ENCODE data around the gene TRIML2. TPM values are rescaled to one million over a fixed set of nuclear protein-coding genes. Genes with fewer than 3 reads are reported as not detected.

The TRIML2 gene, protein sequence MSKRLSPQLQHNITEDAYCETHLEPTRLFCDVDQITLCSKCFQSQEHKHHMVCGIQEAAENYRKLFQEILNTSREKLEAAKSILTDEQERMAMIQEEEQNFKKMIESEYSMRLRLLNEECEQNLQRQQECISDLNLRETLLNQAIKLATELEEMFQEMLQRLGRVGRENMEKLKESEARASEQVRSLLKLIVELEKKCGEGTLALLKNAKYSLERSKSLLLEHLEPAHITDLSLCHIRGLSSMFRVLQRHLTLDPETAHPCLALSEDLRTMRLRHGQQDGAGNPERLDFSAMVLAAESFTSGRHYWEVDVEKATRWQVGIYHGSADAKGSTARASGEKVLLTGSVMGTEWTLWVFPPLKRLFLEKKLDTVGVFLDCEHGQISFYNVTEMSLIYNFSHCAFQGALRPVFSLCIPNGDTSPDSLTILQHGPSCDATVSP
- total RNA-seq = not detected in 2 replicates

DNA sequence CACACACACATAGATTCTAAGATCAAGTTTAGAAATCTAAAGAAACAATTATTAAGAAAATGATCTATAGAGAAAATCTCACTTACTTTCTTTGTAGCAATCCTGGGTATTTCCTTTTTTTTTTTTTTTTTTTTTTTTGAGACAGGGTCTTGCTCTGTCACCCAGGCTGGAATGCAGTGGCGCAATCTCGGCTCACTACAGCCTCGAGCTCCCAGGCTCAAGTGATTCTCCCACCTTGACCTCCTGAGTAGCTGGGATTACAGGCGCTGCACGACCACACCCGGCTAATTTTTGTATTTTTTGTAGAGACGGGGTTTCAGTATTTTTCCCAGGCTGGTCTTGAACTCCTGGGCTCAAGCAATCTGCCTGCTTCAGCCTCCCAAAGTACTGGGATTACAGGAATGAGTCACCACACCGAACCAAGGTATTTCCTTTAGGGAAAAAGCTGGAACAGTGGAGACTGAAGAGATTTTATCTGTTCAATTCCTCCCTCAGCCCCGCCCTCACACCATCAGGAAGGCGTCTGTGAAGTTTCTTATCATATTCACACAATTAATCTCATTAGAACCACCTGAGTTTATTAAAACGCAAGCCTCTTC lies at the start of gene TRIML2:
Gene TRIML2, minus strand, starts transcription at position 447 of the 599 bp plus-strand sequence. CDS start 4,235 bp downstream, outside the sequence.
- Mint-ChIP-seq H3K27me3 (no peaks in the 10 kb centered on the region), H3K9me3 (peaks cover 17% of the 10 kb centered on the region), H3K36me3 (ENCODE audit: low read depth) (no peaks in the 10 kb centered on the region), H3K4me3 (no peak within 1 kb of the TSS), H3K4me1 (no peaks in the 10 kb centered on the region), H3K27ac (no peak within 1 kb of the TSS)
- no peak for DNase-seq
- intact Hi-C loops (cut with micrococcal nuclease) = no loop called here

DNA sequence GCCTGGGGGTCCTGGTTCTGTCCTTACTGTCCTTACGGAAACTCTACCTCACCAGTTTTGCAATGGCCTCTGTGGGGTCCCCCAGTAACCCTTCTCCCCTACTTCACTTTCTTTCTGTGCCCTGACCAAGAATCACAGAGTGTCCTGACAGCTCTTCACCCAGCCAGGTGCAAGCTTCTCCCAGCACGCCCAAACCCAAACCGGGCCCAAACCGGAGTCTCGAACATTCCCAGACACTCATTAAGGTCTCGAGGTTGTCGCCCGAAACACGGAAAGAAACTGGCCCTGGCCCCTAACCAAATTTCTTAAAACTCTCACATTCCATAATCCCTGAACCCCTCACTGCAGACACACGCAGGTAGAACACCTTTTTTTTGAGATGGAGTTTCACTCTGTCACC lies 48.9 kb upstream of the TRIML2 start:
- no peak for DNase-seq
- H3K4me1 Mint-ChIP-seq = no peaks in the 10 kb centered on the region
- H3K4me3 Mint-ChIP-seq = no peak overlapping the region
- intact Hi-C loops (cut with micrococcal nuclease) = no loop called here
- no peak overlapping the region for H3K27ac Mint-ChIP-seq
- no peaks in the 10 kb centered on the region for H3K36me3 Mint-ChIP-seq (ENCODE audit: low read depth)
- H3K27me3 Mint-ChIP-seq = no peaks in the 10 kb centered on the region
- H3K9me3 Mint-ChIP-seq = peaks cover 3% of the 10 kb centered on the region

DNA sequence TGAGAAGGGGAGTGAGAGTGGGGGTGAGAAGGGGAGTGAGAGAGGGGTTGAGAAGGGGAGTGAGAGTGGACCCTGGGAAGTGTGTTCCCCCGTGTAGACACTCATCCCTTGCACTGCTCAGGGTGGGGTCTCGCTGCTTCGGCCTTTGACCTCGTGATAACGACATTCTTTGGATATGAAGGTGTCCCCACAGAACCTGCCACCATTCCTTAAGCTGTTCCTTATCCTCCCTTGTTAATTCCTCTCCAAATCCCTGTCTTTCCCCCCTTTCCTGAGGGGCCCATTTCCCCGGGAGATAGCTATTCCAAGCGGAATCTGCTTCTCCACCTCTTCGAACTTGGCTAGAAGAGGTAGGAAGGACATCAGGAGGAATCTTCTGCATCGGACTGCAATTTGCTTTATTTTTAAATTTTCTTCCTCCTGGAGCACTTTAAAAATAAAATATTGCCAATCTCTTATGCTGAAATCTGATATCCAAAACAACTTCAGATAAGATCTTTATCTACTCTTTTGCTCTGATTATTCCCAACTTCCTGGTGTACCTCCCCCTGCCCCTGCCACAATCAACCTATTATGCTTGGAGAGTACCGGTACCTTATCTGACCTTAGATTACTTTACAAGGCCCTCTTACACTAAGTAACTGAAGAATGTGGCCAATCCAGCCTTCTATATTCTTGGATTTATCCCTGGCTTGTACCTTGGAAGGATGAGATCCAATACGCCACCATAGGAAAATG lies 45.4 kb upstream of the TRIML2 start:
- Mint-ChIP-seq H3K27me3 (no peaks in the 10 kb centered on the region), H3K36me3 (ENCODE audit: low read depth) (no peaks in the 10 kb centered on the region), H3K4me1 (no peaks in the 10 kb centered on the region), H3K4me3 (no peak overlapping the region), H3K9me3 (no peaks in the 10 kb centered on the region), H3K27ac (no peak overlapping the region)
- intact Hi-C loops (cut with micrococcal nuclease) = no loop called here
- DNase-seq = no peak

DNA sequence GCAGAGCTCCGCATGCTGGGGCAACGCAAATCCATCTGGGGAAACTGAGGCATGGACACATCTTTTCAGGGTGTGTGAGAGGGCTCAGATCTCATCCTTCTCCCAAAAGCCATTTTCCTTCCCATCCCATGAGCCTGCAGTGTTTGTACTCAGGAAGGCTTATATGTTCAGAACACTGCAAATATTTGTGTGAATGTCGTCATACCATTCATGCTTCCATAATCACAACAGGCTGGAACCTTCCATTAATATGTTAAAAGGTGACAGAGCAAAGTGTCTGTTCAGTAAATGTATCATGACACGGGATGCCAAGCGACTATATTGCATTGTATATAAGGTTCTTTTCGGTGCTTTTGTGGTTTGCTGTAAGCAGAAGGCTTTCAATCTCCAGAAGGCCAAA lies 38.4 kb upstream of the TRIML2 start:
- intact Hi-C loops (cut with micrococcal nuclease) = no loop called here
- Mint-ChIP-seq H3K9me3 (no peaks in the 10 kb centered on the region), H3K4me3 (no peak overlapping the region), H3K27ac (no peak overlapping the region), H3K27me3 (no peaks in the 10 kb centered on the region), H3K36me3 (ENCODE audit: low read depth) (no peaks in the 10 kb centered on the region), H3K4me1 (no peaks in the 10 kb centered on the region)
- DNase-seq = no peak

DNA sequence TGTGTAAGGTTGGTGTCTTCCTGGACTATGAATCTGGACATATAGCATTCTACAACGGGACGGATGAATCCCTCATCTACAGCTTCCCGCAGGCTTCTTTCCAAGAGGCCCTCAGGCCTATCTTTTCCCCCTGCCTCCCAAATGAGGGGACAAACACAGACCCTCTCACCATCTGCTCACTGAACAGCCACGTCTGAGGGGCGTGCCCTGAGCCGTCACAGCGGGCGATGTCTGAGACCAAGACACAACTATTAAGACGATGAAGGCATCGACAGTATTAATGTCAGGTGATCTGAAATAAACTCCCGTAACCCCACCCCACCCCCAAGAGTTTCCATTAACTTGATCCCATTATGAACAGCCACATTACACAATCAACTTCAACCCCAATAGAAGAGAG lies 37.8 kb upstream of the TRIML2 start:
- H3K9me3 Mint-ChIP-seq = no peaks in the 10 kb centered on the region
- no peaks in the 10 kb centered on the region for H3K27me3 Mint-ChIP-seq
- H3K4me1 Mint-ChIP-seq = no peaks in the 10 kb centered on the region
- intact Hi-C loops (cut with micrococcal nuclease) = no loop called here
- H3K4me3 Mint-ChIP-seq = no peak overlapping the region
- no peaks in the 10 kb centered on the region for H3K36me3 Mint-ChIP-seq (ENCODE audit: low read depth)
- no peak overlapping the region for H3K27ac Mint-ChIP-seq
- no peak for DNase-seq

DNA sequence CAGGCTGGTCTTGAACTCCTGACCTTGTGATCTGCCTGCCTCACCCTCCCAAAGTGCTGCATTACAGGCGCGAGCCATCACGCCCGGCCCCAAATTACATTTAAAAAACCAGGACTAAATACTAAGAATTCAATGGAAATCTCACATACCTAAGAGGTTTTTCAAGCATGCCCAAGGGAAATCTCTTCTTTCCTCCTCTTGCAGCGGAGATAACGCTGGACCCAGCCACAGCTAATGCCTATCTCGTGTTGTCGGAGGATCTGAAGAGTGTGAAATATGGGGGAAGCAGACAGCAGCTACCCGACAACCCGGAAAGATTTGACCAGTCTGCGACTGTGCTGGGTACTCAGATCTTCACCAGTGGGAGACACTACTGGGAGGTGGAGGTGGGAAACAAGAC lies 37.2 kb upstream of the TRIML2 start:
- Mint-ChIP-seq H3K27ac (no peak overlapping the region), H3K27me3 (no peaks in the 10 kb centered on the region), H3K9me3 (no peaks in the 10 kb centered on the region), H3K4me1 (no peaks in the 10 kb centered on the region), H3K36me3 (ENCODE audit: low read depth) (no peaks in the 10 kb centered on the region), H3K4me3 (no peak overlapping the region)
- intact Hi-C loops (cut with micrococcal nuclease) = no loop called here
- no peak for DNase-seq

DNA sequence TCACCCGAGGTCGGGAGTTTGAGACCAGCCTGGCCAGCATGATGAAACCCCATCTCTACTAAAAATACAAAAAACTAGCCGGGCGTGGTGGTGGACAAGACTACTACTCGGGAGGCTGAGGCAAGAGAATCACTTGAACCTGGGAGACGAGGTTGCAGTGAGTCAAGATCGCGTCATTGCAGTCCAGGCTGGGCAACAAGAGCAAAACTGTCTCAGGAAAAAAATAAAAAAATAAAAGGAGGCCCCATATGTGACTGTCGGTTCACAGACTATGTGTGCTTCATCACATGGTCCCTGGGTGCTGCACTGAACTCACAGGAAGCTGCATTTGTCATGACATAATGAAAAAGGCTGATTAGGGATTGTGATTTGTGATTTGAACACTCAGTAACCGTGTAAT lies 36.2 kb upstream of the TRIML2 start:
- Mint-ChIP-seq H3K27me3 (no peaks in the 10 kb centered on the region), H3K9me3 (no peaks in the 10 kb centered on the region), H3K36me3 (ENCODE audit: low read depth) (no peaks in the 10 kb centered on the region), H3K4me3 (no peak overlapping the region), H3K27ac (no peak overlapping the region), H3K4me1 (no peaks in the 10 kb centered on the region)
- DNase-seq = no peak
- intact Hi-C loops (cut with micrococcal nuclease) = no loop called here

DNA sequence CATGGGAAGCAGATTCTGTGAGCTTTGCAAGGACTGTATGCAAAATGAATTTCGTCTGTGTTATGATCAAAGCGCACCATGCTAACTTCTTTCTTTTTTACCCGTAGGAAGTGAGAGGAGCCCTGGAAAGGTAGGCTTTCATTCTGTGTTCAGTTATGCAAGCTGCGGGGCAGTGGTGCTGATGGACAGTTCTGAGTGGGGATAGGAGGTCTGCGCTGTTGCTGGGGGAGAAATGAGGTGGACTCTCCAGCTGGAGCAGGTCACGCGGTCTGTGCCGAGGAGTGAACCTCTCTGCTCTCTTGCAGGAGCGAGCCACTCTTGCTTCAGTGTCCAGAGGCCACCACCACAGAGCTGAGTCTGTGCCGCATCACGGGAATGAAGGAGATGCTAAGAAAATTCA lies 34.3 kb upstream of the TRIML2 start:
- Mint-ChIP-seq H3K36me3 (ENCODE audit: low read depth) (no peaks in the 10 kb centered on the region), H3K4me1 (no peaks in the 10 kb centered on the region), H3K27me3 (no peaks in the 10 kb centered on the region), H3K9me3 (no peaks in the 10 kb centered on the region), H3K27ac (no peak overlapping the region), H3K4me3 (no peak overlapping the region)
- DNase-seq = no peak
- intact Hi-C loops (cut with micrococcal nuclease) = no loop called here

DNA sequence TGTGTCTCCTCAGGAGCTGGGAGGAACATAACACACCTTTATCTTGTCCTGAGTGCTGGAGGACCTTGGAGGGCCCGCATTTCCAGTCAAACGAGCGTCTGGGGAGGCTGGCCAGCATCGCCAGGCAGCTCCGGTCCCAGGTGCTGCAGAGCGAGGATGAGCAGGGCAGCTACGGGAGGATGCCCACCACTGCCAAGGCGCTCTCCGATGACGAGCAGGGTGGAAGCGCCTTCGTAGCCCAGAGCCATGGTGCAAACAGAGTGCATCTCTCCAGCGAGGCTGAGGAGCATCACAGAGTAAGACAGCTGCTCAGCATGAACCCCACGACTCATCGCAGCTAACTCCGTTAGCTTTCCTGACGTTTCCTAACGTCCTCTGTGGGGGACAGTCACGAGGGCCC lies 30.3 kb upstream of the TRIML2 start:
- DNase-seq = no peak
- Mint-ChIP-seq H3K9me3 (no peaks in the 10 kb centered on the region), H3K4me1 (no peaks in the 10 kb centered on the region), H3K27me3 (no peaks in the 10 kb centered on the region), H3K27ac (no peak overlapping the region), H3K4me3 (no peak overlapping the region), H3K36me3 (ENCODE audit: low read depth) (no peaks in the 10 kb centered on the region)
- intact Hi-C loops (cut with micrococcal nuclease) = no loop called here

DNA sequence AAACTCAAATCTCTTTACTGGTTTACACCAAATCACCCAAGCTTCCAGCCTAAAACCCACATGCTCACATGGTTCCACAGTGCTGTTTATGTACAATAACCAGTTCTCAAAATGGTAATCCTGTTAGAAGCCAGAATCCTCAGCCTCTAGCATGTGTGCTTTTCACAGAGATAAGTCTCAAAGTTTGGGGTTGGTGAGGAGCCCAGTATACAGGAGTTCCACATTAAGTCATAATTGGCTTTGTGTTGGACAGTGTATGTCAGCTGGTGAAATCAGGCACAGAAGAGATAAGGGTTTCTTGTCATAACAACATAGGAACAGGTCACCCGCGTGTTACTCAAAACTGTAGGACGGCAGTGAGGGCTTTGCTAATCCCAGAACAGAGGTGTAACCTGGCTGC lies 29.7 kb upstream of the TRIML2 start, which contains the start of gene TRIML1:
Gene TRIML1, plus strand, starts transcription at position 301 of the 400 bp plus-strand sequence. CDS start 118 bp downstream, outside the sequence.
- Mint-ChIP-seq H3K9me3 (no peaks in the 10 kb centered on the region), H3K27ac (no peak within 1 kb of the TSS), H3K27me3 (no peaks in the 10 kb centered on the region), H3K4me3 (no peak within 1 kb of the TSS), H3K4me1 (no peaks in the 10 kb centered on the region), H3K36me3 (ENCODE audit: low read depth) (no peaks in the 10 kb centered on the region)
- DNase-seq = no peak
- intact Hi-C loops (cut with micrococcal nuclease) = no loop called here

DNA sequence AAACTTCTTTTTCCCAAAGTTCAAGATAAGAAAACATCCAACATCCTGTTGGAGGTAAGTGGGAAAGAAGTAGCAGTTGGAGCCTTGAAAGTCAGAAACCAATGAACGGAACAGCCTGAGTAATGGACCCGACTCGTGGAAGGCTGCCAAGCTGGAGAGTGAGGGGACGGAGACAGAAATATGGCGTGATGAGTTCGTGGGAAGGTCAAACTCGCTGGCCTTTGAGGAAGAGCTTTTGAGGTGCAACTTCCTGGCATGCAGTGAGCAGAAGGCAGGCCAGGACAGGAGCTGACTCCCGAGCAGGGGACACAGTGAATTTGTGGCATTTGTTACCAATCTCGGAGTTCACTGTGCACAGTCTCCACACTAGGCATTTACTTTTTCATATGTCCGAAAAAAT lies 28.8 kb upstream of the TRIML2 start:
- H3K4me1 Mint-ChIP-seq = no peaks in the 10 kb centered on the region

DNA sequence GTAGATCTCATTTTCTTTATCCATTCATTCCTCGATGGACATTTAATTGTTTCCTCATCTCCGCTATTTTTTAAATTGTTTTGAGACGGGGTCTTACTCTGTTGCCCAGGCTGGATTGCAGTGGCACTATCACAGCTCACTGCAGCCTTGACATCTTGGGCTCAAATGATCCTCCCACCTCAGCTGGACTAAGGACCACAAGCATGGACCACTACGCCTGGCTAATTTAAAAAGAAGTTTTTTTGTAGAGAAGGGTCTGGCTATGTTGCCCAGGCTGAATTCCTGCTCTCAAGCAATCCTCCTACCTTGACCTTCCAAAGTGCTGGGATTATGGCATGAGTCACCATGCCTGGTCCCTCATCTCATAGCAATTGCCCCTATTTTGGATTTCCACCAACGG lies 22.8 kb upstream of the TRIML2 start:
- no peak for DNase-seq
- intact Hi-C loops (cut with micrococcal nuclease) = no loop called here
- no peak overlapping the region for H3K27ac Mint-ChIP-seq

More for the DNA sequence above, 28.8 kb upstream of the TRIML2 start:
- intact Hi-C loops (cut with micrococcal nuclease) = no loop called here
- H3K36me3 Mint-ChIP-seq (ENCODE audit: low read depth) = no peaks in the 10 kb centered on the region
- no peaks in the 10 kb centered on the region for H3K27me3 Mint-ChIP-seq
- H3K4me3 Mint-ChIP-seq = no peak overlapping the region
- no peak overlapping the region for H3K27ac Mint-ChIP-seq
- no peaks in the 10 kb centered on the region for H3K9me3 Mint-ChIP-seq
- DNase-seq = no peak

DNA sequence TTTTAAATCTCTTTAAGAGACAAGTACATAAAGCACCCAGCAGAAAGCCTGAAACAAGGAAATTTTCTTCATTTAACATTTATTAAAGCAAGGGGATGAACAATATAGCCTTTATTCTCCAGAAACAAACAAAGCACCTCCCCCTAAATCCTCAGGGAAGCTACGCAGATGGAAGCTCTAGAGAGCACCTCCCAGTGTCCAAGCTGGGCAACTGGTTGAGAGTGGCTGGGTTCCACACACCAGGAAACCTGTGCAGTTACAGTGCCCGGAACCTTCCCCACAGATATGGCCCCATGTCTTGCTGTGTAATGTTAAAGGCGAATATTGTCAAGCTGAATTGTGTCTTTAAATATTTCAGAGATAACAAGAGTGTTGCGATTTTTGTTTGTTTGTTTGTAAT lies 21.0 kb upstream of the TRIML2 start:
- DNase-seq = no peak
- peaks cover 4% of the 10 kb centered on the region for H3K9me3 Mint-ChIP-seq
- no peak overlapping the region for H3K27ac Mint-ChIP-seq
- H3K4me3 Mint-ChIP-seq = no peak overlapping the region
- H3K27me3 Mint-ChIP-seq = no peaks in the 10 kb centered on the region
- no peaks in the 10 kb centered on the region for H3K4me1 Mint-ChIP-seq
- intact Hi-C loops (cut with micrococcal nuclease) = no loop called here
- no peaks in the 10 kb centered on the region for H3K36me3 Mint-ChIP-seq (ENCODE audit: low read depth)

More for the DNA sequence above, 22.8 kb upstream of the TRIML2 start:
- Mint-ChIP-seq H3K9me3 (peaks cover 2% of the 10 kb centered on the region), H3K4me1 (no peaks in the 10 kb centered on the region), H3K36me3 (ENCODE audit: low read depth) (no peaks in the 10 kb centered on the region), H3K27me3 (no peaks in the 10 kb centered on the region), H3K4me3 (no peak overlapping the region)

DNA sequence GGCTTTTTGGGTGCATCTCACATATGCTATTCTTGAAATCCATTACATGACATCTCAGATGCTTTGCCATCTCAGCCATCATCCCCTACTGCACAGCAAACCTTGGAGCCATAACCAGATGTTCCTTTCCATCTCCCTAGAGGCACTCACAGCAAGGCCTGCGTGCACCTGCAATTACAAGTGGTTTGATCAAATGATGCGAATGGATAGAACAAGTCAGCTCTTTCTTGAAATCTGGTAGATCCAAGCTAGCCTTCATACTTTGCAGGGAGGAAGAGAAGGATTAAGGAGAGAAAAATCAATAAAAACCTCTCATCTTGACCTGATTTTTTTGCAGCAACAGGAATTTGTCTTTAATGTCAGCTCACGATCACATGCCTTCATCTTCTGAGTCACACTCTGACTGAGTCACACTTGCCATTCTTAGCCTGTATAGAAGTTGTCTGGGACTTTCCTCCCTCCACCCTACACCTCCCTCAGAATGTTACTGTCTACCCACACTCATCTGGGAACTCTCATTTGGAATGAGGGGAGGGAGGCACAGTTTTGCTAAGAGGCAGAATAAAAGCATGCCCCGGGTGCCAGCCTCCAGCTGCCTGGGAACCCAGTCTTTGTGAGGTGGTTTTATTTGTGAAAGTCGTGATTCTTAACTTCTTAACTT lies 17.9 kb upstream of the TRIML2 start:
- peaks cover 10% of the 10 kb centered on the region for H3K9me3 Mint-ChIP-seq
- no peak overlapping the region for H3K27ac Mint-ChIP-seq
- no peaks in the 10 kb centered on the region for H3K4me1 Mint-ChIP-seq
- intact Hi-C loops (cut with micrococcal nuclease) = no loop called here
- no peaks in the 10 kb centered on the region for H3K36me3 Mint-ChIP-seq (ENCODE audit: low read depth)
- H3K27me3 Mint-ChIP-seq = no peaks in the 10 kb centered on the region
- H3K4me3 Mint-ChIP-seq = no peak overlapping the region
- no peak for DNase-seq

Measured in activated CD4-positive, alpha-beta T cell treated with anti-CD3 and anti-CD28 coated beads, Interleukin-2, amount 10 ng/mL, durations not matched to agents 24 days and 14 days (primary cell).